ENCODE results near the gene MSANTD2.

Gene MSANTD2

GRCh38 chr11:124800226-124800929 lies at the start of gene MSANTD2:
Gene MSANTD2, minus strand, starts transcription at chr11:124800406. Its CDS starts 26 bp downstream, at chr11:124800380.
- DNase-seq (ENCODE audit: low read depth): peak; percentile 67
- peak within 1 kb of the TSS; percentile 77 for H3K4me3 ChIP-seq (ENCODE audit: low read depth, low read length)

- DNase-seq (ENCODE audit: low read depth): no peak
- no peak overlapping the region for H3K4me3 ChIP-seq (ENCODE audit: low read depth, low read length)
These were observed 46.0 kb upstream of the MSANTD2 start for GRCh38 chr11:124846070-124846673.

DNA sequence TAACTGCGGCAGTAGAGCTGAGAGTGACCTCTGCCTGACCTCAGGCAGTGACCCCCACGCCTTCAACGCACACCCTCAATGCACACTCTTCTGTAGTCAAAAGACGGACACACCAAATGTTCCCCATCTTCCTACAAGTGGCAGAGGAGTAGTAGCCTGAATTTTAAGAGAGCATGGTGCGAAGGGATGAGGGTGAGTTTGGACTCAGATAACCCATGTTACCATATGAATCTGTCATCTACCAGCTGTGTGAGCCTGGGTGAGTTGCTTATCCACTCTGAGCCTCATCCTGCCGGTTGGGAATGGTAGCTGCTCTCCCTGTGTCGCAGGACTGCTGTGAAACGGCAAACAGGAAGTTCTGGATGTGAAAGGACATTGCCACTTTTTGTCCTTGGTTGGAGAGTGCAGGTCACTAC lies 44.5 kb upstream of the MSANTD2 start:
- no peak for DNase-seq (ENCODE audit: low read depth)
- H3K4me3 ChIP-seq (ENCODE audit: low read depth, low read length): no peak overlapping the region

DNA sequence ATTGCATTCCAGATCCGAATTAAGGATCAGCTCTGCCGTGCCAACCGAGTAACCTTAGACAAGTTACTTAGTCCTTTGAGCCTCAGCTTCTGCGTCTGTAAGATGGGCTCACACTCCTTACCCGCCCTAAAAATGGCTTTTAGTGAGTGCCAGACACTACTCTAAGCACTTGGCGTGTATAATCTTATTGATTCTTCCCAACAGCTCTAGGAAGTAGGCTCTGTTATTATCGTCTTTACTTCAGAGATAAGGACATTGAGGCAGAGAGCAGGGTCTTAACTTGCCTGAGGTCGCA lies 43.4 kb upstream of the MSANTD2 start:
- no peak overlapping the region for H3K4me3 ChIP-seq (ENCODE audit: low read depth, low read length)
- no peak for DNase-seq (ENCODE audit: low read depth)

DNA sequence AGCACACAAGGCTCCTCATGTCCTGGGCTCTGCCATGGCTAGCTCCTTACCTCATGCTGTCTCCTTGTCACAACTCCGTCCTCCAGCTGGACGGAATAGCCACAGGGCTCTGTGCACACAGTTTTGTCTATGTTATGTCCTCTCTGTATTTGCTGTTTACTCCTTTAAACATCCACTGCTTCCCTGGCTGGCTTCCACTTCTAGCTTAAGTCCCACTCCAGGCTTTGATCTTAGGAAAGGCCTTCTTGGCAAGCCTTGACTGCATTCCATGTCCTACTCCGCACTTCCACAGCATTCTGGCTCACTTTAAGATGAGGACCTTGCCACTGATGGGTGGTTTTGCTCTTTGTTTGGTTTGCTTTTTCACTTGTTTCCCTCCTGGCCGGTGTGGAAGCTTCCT lies 42.1 kb upstream of the MSANTD2 start:
- no peak overlapping the region for H3K4me3 ChIP-seq (ENCODE audit: low read depth, low read length)
- DNase-seq (ENCODE audit: low read depth): no peak

DNA sequence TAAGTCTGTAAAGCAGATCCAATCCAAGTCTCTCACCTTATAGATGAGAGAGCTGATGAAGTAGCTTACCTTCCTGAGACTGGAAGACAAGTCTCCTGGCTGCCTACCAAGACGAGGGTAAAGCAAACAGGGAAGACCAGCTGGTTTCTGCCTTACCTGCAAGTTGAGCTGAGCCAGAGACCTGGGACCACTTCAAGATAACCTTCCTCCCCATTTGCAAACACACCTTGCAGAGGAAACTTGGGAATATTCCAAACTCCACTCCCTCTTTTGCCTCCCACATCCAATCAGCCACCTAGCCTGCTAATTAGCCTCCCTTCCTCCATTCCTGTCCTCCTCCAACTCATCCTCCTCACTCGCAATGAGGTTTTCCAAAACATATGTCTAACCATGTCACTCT lies 41.6 kb upstream of the MSANTD2 start:
- DNase-seq (ENCODE audit: low read depth): no peak
- no peak overlapping the region for H3K4me3 ChIP-seq (ENCODE audit: low read depth, low read length)

DNA sequence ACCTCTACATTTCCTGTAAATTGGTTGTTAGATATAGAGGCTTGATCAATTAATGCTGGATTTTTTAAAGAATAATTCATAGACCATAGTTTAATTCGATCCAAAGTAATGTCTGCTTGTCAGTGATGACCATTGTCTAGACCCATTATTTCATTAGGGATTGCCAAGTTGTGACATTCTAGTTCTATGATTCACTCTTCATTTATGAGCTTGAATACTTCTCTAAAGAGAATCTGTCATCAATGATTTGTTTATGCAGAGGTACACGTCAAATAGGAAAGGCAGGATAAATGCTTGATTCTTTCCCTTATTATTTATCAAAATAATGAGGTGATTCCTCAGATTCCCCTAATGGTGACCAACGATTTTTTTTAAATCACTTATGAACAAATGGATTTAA lies 41.0 kb upstream of the MSANTD2 start:
- DNase-seq (ENCODE audit: low read depth): no peak
- no peak overlapping the region for H3K4me3 ChIP-seq (ENCODE audit: low read depth, low read length)

DNA sequence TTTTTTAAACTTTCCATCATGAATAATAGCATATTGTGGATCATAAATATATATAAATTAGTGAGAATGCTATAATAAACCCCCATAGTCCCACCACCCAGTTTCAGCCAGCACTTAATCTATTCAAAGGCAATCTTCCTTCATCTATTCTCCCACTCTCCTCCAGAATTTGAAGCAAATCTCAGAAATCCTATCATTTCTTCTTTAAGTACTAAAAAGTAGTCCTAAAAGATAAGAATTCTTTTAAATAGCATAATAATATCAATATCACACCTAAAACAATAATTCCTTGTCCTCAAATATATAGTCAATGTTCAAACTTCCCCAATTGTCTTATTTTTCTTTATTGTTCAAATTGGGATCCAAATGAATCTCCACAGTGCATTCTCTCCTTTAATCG lies 40.5 kb upstream of the MSANTD2 start:
- no peak for DNase-seq (ENCODE audit: low read depth)
- H3K4me3 ChIP-seq (ENCODE audit: low read depth, low read length): no peak overlapping the region

DNA sequence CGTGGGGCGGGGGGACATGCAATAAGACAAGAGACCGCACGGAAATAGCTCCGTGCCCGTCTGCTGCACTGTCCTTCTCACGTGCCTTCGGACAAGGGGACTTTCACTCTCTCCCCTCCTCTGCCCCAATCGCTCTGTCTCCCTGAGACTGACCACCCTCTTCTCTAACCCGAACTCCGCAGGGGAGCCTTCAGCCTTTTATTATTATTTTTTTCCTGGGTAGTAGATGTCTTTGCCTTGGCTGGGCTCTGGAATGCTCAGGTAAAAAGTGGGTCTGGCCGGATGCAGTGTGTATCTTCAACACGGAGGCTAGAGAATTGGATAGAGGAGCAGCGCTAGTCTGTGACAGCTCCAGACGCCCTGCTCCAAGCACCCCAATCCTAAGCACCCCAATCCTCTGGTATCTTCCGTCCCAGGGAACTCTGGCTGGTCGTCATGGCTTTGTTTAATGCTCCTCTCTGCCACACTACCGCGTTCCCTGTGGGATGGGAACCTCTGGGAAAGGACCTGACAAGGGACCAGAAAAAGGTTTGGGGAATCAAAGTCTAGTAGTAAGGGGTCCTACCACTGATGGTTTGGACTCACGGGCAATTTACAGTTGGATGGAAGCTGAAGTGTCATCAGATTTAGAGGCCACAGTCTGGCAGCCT lies 39.9 kb upstream of the MSANTD2 start:
- DNase-seq (ENCODE audit: low read depth): no peak
- H3K4me3 ChIP-seq (ENCODE audit: low read depth, low read length): peak overlapping the region; percentile 45

DNA sequence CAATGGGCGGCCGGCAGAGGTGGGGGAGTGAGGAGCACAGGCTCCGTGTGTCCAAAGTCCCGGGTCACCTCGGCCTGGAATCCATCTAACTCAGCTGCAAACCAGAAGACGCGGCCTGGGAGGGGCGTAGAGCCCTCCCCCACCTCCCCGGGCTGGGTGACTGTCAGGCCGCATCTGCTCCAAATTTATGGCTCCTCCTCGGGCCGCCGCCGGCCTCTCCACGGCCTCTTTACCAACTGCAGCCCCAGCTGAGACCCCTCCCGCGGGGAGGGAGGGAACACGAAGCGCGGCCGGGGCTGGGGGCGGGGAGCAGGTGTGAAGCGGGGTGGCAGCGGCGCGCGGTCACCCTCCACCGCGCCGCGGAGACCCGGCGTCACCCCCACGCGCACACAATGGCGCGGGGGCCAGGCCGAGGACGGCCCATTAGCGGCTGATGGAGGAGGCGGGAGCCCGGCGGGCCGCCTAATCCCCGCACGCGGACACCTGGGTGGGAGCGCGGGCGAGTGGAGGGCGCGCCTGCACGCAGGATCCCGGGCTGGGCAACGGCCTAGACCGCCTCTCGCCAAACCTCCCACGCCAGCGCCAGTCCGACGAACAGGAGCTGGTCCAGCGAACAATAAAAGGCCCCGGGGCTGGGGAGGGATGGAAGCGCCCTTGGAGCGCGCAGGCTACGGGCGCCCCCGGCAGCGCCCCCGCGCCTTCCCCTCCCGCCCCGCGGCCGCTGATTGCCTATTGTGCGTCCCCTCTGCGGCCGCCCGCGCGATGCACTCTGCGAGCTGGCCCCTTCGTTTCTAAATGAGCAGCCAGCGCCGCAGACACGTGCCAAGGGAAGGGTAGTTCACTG lies 39.1 kb upstream of the MSANTD2 start:
- no peak for DNase-seq (ENCODE audit: low read depth)
- H3K4me3 ChIP-seq (ENCODE audit: low read depth, low read length): peak overlapping the region; percentile 45

DNA sequence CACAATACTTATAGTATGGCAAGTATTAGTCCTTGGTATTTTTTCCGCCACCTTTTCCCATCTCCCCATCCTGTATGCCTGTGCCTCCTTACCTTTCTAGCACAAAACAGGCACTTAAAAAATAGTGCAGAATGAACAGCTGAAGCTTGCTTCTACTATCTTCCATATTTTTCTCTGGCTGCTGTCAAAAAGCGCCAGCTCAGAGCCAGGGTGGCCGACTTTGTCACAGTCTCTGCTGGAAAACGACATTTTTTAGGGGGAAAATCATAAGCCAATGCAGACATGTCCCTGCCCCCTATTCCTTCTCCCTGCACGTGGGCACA lies 38.6 kb upstream of the MSANTD2 start:
- H3K4me3 ChIP-seq (ENCODE audit: low read depth, low read length): peak overlapping the region; percentile 45
- no peak for DNase-seq (ENCODE audit: low read depth)

DNA sequence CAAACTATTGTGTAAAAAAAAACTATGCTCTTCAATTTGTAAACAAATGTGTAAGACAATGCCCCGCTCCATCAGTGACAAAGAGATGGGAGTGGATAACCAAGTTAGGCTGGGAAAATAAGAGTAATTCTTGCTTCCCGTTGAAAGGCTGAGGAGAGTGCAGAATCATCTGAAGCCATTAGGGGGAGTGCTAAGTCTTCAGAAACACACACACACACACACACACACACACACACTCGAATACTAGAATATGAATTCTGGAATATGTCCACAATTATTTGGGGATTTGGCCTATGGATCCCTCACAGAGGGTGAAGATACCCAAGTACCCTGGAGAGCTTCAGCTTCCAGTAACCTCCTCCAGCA lies 37.3 kb upstream of the MSANTD2 start:
- no peak overlapping the region for H3K4me3 ChIP-seq (ENCODE audit: low read depth, low read length)
- peak; percentile 74 for DNase-seq (ENCODE audit: low read depth)

DNA sequence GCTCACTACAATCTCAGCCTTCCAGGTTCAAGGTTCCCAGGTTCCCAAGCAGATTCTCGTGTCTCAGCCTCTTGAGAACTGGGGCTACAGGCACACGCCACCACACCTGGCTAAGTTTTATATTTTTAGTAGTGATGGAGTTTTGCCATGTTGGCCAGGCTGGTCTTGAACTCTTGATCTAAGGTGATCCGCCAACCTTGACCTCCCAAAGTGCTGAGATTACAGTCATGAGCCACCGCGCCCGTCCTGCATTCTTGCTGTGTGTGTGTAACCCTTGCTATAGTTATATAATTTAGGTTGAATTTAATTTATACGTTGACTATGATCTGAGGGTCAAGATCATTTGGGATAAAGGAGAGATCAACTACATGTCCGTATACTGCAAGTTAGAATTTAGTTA lies 35.7 kb upstream of the MSANTD2 start:
- DNase-seq (ENCODE audit: low read depth): no peak
- no peak overlapping the region for H3K4me3 ChIP-seq (ENCODE audit: low read depth, low read length)

DNA sequence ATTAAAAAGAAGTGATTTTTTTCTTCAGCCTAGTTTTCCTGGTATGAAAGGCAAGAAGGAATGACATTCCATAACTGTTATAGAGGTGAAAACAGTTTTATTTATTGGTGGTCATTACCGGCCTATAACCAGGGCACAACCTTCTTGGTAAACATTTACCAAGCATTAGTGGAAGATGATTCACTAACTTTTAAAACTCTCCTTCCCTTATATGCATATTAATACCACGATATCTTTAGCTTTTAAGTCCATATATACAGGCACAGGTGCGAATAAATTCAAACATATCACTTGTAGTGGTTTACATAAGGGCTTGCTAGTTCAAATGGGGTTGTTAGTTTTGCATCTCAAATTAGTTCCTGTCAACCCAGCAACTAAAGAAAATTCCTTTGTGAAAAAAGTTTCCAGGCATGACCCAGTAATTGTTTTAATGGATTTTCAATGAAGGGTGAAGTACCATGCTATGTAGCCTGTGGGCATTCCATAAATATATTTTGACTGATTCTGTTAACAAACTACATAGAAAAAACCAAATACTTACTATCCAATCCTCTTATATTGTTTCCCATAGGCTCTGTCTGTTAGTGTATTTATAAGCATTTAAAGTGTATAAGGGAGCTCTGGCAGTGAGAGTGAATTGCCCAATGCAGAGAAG lies 34.4 kb upstream of the MSANTD2 start:
- H3K4me3 ChIP-seq (ENCODE audit: low read depth, low read length): no peak overlapping the region

DNA sequence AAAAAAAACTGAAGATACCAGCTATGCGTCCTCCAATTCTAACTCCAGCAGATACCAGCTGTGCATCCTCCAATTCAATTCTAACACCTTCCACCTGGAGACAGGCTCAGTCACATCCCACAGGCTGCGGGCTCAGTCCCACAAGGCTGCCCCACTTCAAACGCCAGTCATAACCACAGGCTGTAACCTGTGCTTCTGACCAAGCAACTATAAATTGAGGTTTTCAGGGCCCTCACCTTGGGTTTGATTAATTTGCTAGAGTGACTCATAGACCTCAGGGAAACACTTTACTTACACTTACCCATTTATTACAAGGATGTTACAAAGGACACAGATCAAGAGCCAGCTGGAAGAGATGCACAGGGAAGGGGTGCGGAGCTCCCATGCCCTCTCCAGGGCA lies 32.4 kb upstream of the MSANTD2 start:
- no peak overlapping the region for H3K4me3 ChIP-seq (ENCODE audit: low read depth, low read length)
- no peak for DNase-seq (ENCODE audit: low read depth)

More for the DNA sequence above, 34.4 kb upstream of the MSANTD2 start:
- DNase-seq (ENCODE audit: low read depth): no peak

- H3K4me3 ChIP-seq (ENCODE audit: low read depth, low read length): no peak overlapping the region
- no peak for DNase-seq (ENCODE audit: low read depth)
These were observed 31.7 kb upstream of the MSANTD2 start for GRCh38 chr11:124831897-124832296.

- H3K4me3 ChIP-seq (ENCODE audit: low read depth, low read length): no peak overlapping the region
- no peak for DNase-seq (ENCODE audit: low read depth)
These were observed 30.5 kb upstream of the MSANTD2 start for GRCh38 chr11:124830749-124831148.

DNA sequence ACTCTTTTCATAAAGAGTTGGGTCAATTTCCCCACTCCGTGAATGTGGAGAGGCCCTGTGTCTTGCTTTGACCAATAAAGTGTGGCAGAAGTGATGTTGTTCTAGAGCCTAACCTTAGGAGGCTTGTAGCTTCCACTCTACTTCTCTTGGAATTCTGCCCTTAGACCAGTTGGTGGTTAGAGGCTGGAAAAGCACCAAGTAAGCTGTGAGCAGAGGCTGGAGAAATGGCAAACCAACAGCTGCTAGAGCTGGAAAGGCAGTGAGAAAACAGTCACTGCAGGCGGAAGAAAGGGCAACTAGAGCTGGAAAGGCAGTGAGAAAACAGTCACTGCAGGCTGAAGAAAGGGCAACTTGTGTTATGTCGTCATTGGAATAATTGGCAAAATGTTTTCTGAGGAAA lies 29.8 kb upstream of the MSANTD2 start:
- no peak for DNase-seq (ENCODE audit: low read depth)

GRCh38 chr11:124825876-124826275 lies 25.7 kb upstream of the MSANTD2 start:
- DNase-seq (ENCODE audit: low read depth): no peak
- H3K4me3 ChIP-seq (ENCODE audit: low read depth, low read length): no peak overlapping the region

More for the DNA sequence above, 29.8 kb upstream of the MSANTD2 start:
- no peak overlapping the region for H3K4me3 ChIP-seq (ENCODE audit: low read depth, low read length)

Measured in skeletal muscle cell (primary cell).